Measurements from ENCODE around the gene SKP1. TPM values are rescaled to one million over a fixed set of nuclear protein-coding genes. Genes with fewer than 3 reads are reported as not detected.

SKP1 gene
- total RNA-seq, 1 donor from 2014 or later: 333 TPM

DNA sequence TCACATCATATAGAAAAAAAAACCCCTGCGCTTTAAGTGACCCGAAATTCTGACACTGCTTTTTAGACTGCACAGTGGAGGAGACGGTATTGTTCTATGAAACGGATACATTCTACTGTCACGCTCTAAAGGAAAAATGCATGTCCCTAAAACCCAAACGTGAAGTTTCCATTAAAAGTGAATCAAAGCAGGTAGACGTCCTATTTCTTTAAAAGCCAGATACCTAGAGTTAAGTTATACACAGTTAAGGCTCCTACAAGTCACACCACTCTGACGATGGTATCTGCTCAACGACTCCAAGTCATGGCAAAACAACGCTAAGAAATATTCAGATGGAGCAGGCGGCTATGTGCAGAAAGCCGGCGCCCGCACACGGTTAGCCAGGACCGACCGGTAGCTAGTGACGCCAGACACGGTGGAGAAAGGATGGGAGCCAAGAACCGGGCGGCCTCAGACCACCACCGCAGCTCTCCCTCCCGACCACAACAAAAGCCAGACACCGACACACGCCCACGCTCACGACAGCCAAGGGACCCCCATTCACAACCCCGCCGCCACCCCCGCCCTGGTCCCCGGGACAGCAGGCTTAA is 734 bp downstream of the SKP1 start:
- DNase-seq (ENCODE audit: extremely low spot score, unreplicated experiment): no peak
- Mint-ChIP-seq H3K36me3 (ENCODE audit: unreplicated experiment) (peaks cover 20% of the 10 kb centered on the region), H3K4me3 (ENCODE audit: unreplicated experiment) (peak overlapping the region; percentile 91), H3K27ac (ENCODE audit: unreplicated experiment) (peak overlapping the region; percentile 97), H3K4me1 (ENCODE audit: unreplicated experiment) (peaks cover 28% of the 10 kb centered on the region), H3K9me3 (ENCODE audit: unreplicated experiment) (no peaks in the 10 kb centered on the region), H3K27me3 (ENCODE audit: unreplicated experiment) (peaks cover 5% of the 10 kb centered on the region)
- TF ChIP-seq, protein P1, sequence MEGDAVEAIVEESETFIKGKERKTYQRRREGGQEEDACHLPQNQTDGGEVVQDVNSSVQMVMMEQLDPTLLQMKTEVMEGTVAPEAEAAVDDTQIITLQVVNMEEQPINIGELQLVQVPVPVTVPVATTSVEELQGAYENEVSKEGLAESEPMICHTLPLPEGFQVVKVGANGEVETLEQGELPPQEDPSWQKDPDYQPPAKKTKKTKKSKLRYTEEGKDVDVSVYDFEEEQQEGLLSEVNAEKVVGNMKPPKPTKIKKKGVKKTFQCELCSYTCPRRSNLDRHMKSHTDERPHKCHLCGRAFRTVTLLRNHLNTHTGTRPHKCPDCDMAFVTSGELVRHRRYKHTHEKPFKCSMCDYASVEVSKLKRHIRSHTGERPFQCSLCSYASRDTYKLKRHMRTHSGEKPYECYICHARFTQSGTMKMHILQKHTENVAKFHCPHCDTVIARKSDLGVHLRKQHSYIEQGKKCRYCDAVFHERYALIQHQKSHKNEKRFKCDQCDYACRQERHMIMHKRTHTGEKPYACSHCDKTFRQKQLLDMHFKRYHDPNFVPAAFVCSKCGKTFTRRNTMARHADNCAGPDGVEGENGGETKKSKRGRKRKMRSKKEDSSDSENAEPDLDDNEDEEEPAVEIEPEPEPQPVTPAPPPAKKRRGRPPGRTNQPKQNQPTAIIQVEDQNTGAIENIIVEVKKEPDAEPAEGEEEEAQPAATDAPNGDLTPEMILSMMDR (IDR thresholded peaks at IDR 0.05): no peak

DNA sequence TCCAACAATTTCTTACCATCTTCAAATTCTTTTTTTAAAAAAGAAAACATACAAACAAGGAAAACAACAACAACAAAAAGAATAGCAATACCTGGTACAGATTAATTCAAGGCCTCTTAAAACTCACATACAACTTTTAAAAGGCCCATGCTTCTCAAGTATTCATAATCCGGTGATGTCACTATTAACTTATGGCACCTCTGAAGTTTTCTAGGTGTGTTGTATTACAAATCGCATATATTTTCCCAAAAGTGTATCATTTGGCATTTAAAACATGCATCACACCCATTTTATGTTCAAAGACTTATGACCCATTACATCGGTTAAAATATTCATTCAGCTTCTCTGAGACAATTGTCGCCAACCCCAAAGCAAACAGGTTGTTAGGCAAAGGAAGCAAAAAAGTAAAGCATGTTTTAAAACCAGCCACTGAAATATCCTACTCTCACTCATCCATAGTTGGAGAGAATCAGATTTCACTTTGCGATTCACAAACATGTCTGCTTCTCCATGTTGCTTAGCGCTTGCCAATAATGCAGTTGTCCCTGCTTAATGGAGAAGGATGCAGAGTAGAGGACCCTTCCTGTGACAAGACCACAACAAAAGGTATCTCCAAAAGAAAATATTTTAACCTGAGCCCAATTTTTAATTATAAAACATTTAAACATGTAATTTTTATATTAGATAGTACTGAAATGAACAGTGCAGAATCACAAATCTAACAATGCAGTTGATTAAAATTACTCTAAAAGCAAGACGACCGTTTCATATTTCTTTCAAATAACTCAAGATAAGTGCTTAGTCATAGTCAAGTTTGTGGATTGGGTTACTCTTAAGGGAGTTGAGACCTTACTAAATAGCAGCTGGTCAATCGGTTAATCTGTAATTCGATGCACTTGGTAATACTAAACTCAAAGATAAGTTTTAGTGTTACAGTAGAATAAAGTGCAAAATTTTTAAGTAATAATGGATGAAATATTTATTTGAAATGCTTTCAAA is 1.6 kb downstream of the SKP1 start:
- peak overlapping the region; percentile 91 for H3K4me3 Mint-ChIP-seq (ENCODE audit: unreplicated experiment)
- H3K27ac Mint-ChIP-seq (ENCODE audit: unreplicated experiment): peak overlapping the region; percentile 97
- TF ChIP-seq, protein P1 (IDR thresholded peaks at IDR 0.05): no peak
- peaks cover 28% of the 10 kb centered on the region for H3K4me1 Mint-ChIP-seq (ENCODE audit: unreplicated experiment)
- H3K27me3 Mint-ChIP-seq (ENCODE audit: unreplicated experiment): no peaks in the 10 kb centered on the region
- H3K36me3 Mint-ChIP-seq (ENCODE audit: unreplicated experiment): peaks cover 20% of the 10 kb centered on the region
- H3K9me3 Mint-ChIP-seq (ENCODE audit: unreplicated experiment): no peaks in the 10 kb centered on the region
- no peak for DNase-seq (ENCODE audit: extremely low spot score, unreplicated experiment)

- no peak for DNase-seq (ENCODE audit: extremely low spot score, unreplicated experiment)
- peaks cover 28% of the 10 kb centered on the region for H3K4me1 Mint-ChIP-seq (ENCODE audit: unreplicated experiment)
- H3K27me3 Mint-ChIP-seq (ENCODE audit: unreplicated experiment): no peaks in the 10 kb centered on the region
- no peak overlapping the region for H3K27ac Mint-ChIP-seq (ENCODE audit: unreplicated experiment)
- H3K9me3 Mint-ChIP-seq (ENCODE audit: unreplicated experiment): no peaks in the 10 kb centered on the region
- TF ChIP-seq, protein P1 (IDR thresholded peaks at IDR 0.05): no peak
- H3K4me3 Mint-ChIP-seq (ENCODE audit: unreplicated experiment): no peak overlapping the region
- peaks cover 33% of the 10 kb centered on the region for H3K36me3 Mint-ChIP-seq (ENCODE audit: unreplicated experiment)
Measured at GRCh38 chr5:134171972-134172371, 4.8 kb downstream of the SKP1 start.

GRCh38 chr5:134162592-134162991 is 14.2 kb downstream of the SKP1 start:
- H3K27ac Mint-ChIP-seq (ENCODE audit: unreplicated experiment): no peak overlapping the region
- DNase-seq (ENCODE audit: extremely low spot score, unreplicated experiment): peak; percentile 40
- H3K4me1 Mint-ChIP-seq (ENCODE audit: unreplicated experiment): no peaks in the 10 kb centered on the region
- TF ChIP-seq, protein P1 (IDR thresholded peaks at IDR 0.05): no peak
- H3K27me3 Mint-ChIP-seq (ENCODE audit: unreplicated experiment): no peaks in the 10 kb centered on the region
- H3K4me3 Mint-ChIP-seq (ENCODE audit: unreplicated experiment): no peak overlapping the region
- peaks cover 7% of the 10 kb centered on the region for H3K9me3 Mint-ChIP-seq (ENCODE audit: unreplicated experiment)
- peaks cover 48% of the 10 kb centered on the region for H3K36me3 Mint-ChIP-seq (ENCODE audit: unreplicated experiment)
